Vein endothelial cell (primary cell): Measurements from ENCODE around the gene ZNF487. TPM values are rescaled to one million over a fixed set of nuclear protein-coding genes. Genes with fewer than 3 reads are reported as not detected.

Experiments used
- small RNA-seq: library from RNA; depleted of rRNA; stranded (forward); fragments of <200 nt; gene quantifications from one replicate; pipeline ENCODE3, GENCODE V24; 2012
- total RNA-seq: library from RNA; depleted of rRNA; stranded (reverse); fragments of >200 nt; gene quantifications from 2 replicates; pipeline ENCODE4 v1.2.3, GENCODE V29; 2012

The ZNF487 gene
- 2.0 and 4.2 TPM in 2 replicates for total RNA-seq

GRCh38 chr10:43436291-43437140, at the start of gene ZNF487:
TSS of gene ZNF487 (plus strand) at chr10:43437111. CDS start at chr10:43475814, 38,703 bp downstream.

GRCh38 chr10:43408710-43409384, 28.1 kb upstream of the ZNF487 start, which contains the start of gene HNRNPF:
TSS of gene HNRNPF (minus strand) at chr10:43409186. CDS start at chr10:43387884, 21,302 bp downstream.

Small RNA genes within 50 kb of the gene (small RNA-seq; reads per million reads assigned to genes)
- gene RNU7-193P (not detected), gene SNORD3J (0.24 reads per million)

Other genes starting within 250 kb of the ZNF487 start
- gene RASGEF1A, start 170.0 kb upstream of the ZNF487 start, total RNA-seq: 0.38 and 0.65 TPM in 2 replicates
- gene FXYD4, start 65.5 kb upstream of the ZNF487 start, total RNA-seq: not detected in 2 replicates
- gene HNRNPF, start 27.9 kb upstream of the ZNF487 start, total RNA-seq: 186 and 211 TPM in 2 replicates
- 1.1 and 2.6 TPM in 2 replicates for gene ZNF239, start 137.5 kb downstream of the ZNF487 start, total RNA-seq
- 1.3 and 1.9 TPM in 2 replicates for gene ZNF485, start 169.3 kb downstream of the ZNF487 start, total RNA-seq
- gene ZNF32, start 211.8 kb downstream of the ZNF487 start, total RNA-seq: 19.1 and 20.3 TPM in 2 replicates